Kidney epithelial cell (primary cell): ENCODE measurements around the gene AKT1. TPM values are rescaled to one million over a fixed set of nuclear protein-coding genes. Genes with fewer than 3 reads are reported as not detected.

Experiments used
- DNase-seq: peaks from one replicate; pipeline ENCODE4 v3.0.0-alpha.2; 2010; ENCODE audit warnings: low read depth
- H3K27me3 ChIP-seq: 2 replicates; pipeline ENCODE4 v1.6.0; 2011; ENCODE audit warnings: low read length; ENCODE audit not compliant: control insufficient read depth, insufficient read depth
- H3K36me3 ChIP-seq: 2 replicates; pipeline ENCODE4 v1.5.1; 2011; ENCODE audit warnings: low read length; ENCODE audit not compliant: control insufficient read depth, insufficient read depth
- H3K4me3 ChIP-seq: 2 replicates; pipeline ENCODE4 v1.5.1; 2011; ENCODE audit warnings: low read depth, mild to moderate bottlenecking, control low read depth, low read length
- total RNA-seq: library from RNA; depleted of rRNA; stranded (reverse); fragments of >200 nt; gene quantifications from 2 replicates; pipeline ENCODE4 v1.2.3, GENCODE V29; 2015
- TF ChIP-seq, protein P1 (sequence below): IDR thresholded peaks from 2 replicates; pipeline ENCODE4 v1.5.1; 2011; ENCODE audit warnings: mild to moderate bottlenecking, moderate library complexity, low read length, control low read depth, inconsistent platforms; ENCODE audit not compliant: insufficient read depth, poor library complexity, severe bottlenecking

AKT1 gene
- total RNA-seq, 1 donor from 2014 or later, result 144 TPM

DNA sequence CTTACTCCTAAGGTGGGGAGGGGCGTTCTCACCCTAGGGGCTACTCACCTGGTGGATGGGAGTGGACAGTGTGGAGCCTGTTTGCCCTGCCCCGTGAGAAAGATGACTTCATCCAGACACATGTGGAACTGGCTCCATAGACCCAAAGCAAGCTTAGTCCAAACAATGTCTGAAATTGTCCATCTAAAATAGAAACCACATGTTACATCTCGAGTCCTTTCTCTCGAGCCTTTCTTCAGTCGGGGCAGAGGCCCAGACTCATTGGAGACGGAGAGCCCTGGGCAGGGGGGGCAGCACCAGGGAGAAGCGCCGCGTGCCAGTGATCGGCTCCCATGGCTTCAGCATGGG is 38.3 kb downstream of the AKT1 start:
- no peak for DNase-seq
- H3K36me3 ChIP-seq, result no peaks in the 10 kb centered on the region
- TF ChIP-seq, protein P1, sequence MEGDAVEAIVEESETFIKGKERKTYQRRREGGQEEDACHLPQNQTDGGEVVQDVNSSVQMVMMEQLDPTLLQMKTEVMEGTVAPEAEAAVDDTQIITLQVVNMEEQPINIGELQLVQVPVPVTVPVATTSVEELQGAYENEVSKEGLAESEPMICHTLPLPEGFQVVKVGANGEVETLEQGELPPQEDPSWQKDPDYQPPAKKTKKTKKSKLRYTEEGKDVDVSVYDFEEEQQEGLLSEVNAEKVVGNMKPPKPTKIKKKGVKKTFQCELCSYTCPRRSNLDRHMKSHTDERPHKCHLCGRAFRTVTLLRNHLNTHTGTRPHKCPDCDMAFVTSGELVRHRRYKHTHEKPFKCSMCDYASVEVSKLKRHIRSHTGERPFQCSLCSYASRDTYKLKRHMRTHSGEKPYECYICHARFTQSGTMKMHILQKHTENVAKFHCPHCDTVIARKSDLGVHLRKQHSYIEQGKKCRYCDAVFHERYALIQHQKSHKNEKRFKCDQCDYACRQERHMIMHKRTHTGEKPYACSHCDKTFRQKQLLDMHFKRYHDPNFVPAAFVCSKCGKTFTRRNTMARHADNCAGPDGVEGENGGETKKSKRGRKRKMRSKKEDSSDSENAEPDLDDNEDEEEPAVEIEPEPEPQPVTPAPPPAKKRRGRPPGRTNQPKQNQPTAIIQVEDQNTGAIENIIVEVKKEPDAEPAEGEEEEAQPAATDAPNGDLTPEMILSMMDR, result no peak
- H3K27me3 ChIP-seq, result no peaks in the 10 kb centered on the region
- no peak overlapping the region for H3K4me3 ChIP-seq

DNA sequence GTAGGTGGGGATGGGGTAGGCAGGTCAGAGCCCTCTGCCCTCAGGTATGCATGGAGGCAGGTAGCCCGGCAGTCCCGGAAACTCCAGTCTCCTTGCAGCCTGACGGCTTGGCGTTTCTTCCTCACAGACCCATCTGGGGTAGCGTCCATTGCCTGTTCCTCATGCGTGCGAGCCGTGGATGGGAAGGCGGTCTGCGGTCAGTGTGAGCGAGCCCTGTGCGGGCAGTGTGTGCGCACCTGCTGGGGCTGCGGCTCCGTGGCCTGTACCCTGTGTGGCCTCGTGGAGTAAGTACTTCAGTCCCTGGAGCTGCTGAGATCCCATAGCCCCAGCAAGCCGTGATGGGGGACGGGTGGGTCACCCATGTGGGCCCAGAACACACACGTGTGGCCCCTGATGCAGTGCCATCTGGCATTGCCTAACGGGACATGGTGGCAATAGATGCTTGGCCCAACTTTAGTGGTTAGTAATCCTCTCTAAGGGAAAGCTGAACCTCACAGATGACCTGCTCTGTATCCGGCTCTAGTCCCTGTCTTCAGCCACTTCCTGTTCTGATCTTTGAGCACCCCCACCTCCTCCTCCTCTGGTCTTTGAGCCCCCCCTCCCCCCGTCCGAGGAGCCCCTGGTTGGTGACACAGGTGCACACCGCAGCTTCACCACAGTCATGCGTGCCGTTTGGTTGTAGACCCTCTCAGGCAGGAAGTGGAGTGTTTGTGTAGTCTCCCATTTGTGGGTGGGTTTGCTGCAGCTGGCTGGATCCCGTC is 38.9 kb downstream of the AKT1 start:
- TF ChIP-seq, protein P1, result no peak
- H3K36me3 ChIP-seq, result no peaks in the 10 kb centered on the region
- DNase-seq, result no peak

DNA sequence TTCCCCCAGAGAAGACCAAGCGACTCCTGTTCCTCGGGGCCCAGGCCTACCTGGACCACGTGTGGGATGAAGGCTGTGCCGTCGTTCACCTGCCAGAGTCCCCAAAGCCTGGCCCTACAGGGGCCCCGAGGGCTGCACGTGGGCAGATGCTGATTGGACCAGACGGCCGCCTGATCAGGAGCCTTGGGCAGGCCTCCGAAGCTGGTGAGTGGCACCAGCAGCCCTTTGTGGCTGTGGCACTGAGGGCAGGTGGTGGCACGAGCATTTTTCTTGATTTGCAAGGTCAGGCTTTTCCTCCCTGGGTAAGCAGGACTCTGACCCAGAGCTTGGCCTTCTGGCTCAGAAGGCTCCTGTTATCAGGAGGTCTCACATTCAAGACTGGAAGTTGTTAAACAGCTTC is 39.9 kb downstream of the AKT1 start:
- Histone ChIP-seq H3K36me3 (no peaks in the 10 kb centered on the region), H3K4me3 (no peak overlapping the region), H3K27me3 (no peaks in the 10 kb centered on the region)
- TF ChIP-seq, protein P1, result no peak
- no peak for DNase-seq

More for the DNA sequence above, 38.9 kb downstream of the AKT1 start:
- H3K27me3 ChIP-seq, result no peaks in the 10 kb centered on the region
- H3K4me3 ChIP-seq, result no peak overlapping the region

DNA sequence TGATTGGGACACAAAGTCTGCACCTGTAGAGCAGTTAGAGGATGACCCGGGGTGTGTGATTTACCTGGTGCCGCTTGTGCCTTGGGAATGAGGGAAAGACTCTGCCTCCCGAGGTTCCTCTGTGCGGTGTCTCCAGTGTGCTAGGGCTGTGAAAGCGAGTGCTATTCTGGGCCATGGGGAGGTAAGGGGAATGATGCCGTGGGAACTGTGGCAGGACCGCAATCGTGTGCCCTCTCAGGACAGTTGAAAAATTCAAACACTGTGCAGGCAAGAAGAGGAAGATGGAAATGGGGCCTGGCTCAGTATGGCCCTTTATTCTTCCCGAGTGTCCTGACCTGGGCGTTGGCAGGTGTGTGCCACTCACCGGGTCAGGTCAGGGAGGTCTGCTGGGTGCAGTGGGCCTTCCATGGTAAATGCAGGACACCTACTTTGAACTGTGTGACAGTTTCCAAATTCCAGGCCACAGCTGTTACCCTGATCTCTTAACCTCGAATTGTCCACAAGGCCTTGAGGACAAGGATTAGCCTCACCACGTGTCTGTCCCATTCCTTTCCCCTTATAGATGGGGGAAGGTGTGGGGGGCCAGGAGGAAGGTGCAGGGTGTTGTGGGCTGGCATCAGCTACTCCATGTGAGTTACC is 41.2 kb downstream of the AKT1 start:
- TF ChIP-seq, protein P1, result no peak
- DNase-seq, result no peak

DNA sequence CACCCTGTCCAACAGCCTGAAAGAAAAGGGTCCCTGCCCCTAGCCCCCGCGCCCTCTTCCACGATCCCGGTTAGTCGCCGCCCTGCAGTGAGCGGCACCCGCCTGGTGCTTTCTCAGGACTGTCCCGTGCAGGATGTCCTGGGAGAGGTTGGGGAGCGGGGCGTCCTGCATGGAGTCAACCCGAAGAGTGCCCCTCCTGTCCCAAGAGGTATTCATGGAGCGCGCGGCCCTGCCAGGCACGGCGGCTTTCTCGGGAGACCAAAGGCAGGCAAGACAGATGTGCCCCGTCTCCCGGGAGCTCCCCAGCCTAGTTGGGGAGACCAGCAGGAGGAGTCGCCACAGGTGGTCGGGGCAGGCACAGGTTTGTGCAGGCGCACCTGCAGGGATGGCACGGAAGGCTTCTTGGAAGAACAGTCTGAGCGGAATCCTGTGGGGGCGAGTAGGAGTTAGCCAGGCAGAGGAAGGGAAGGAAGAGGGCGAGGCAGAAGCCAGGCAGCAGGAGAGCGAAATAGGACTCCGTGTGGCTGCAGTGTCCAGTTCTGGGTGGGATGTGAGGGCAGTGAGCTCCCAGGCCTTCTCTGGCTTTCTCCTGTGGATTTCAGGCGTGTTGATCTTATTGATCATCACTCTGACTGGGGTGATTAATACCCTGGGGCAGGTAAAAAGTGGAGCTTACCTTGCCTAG is 41.9 kb downstream of the AKT1 start:
- Histone ChIP-seq H3K4me3 (peak overlapping the region; percentile 88), H3K27me3 (no peaks in the 10 kb centered on the region), H3K36me3 (no peaks in the 10 kb centered on the region)
- DNase-seq, result no peak
- TF ChIP-seq, protein P1, result no peak

More for the DNA sequence above, 41.2 kb downstream of the AKT1 start:
- H3K27me3 ChIP-seq, result no peaks in the 10 kb centered on the region
- peak overlapping the region; percentile 88 for H3K4me3 ChIP-seq
- H3K36me3 ChIP-seq, result no peaks in the 10 kb centered on the region
